SHP77 treated with DMSO at 0.1 percent for 48 hours (cell line): ENCODE data around the gene MPP2.
"Not testable (repeated sequence)": the region's sequence is repeated elsewhere in the genome, so short reads cannot be mapped to it uniquely, and the experiment has no call there.

Experiments used
- DNase-seq: peaks from one replicate; lab custom pipeline; 2025; lab: John Stamatoyannopoulos, UW

Gene MPP2

GRCh38 chr17:43907425-43907981, at the start of gene MPP2:
Gene MPP2 (minus strand): TSS chr17:43907536. CDS start chr17:43904460, 3,076 bp downstream.
- peak; percentile 74 for DNase-seq

GRCh38 chr17:43956222-43956621, 48.9 kb upstream of the MPP2 start:
- DNase-seq, result no peak

GRCh38 chr17:43953746-43954145, 46.4 kb upstream of the MPP2 start, which contains the start of gene PYY:
Gene PYY (minus strand): TSS chr17:43953940. CDS start chr17:43953483, 457 bp downstream.
- no peak for DNase-seq

GRCh38 chr17:43952724-43953666, 45.7 kb upstream of the MPP2 start:
- DNase-seq, result no peak

- no peak for DNase-seq
Measured at GRCh38 chr17:43952351-43952723, 45.0 kb upstream of the MPP2 start.

- DNase-seq, result no peak
Measured at GRCh38 chr17:43951750-43952149, 44.4 kb upstream of the MPP2 start.

- no peak for DNase-seq
Measured at GRCh38 chr17:43950554-43950953, 43.2 kb upstream of the MPP2 start.

- no peak for DNase-seq
Measured at GRCh38 chr17:43949781-43950180, 42.4 kb upstream of the MPP2 start.

GRCh38 chr17:43946781-43947180, 39.4 kb upstream of the MPP2 start:
- DNase-seq, result no peak

GRCh38 chr17:43945074-43945829, 37.9 kb upstream of the MPP2 start:
- no peak for DNase-seq

- DNase-seq, result no peak
Measured at GRCh38 chr17:43942051-43942685, 34.8 kb upstream of the MPP2 start, which contains the start of gene PPY. Gene PPY (minus strand): TSS chr17:43942476. CDS start chr17:43941654, 822 bp downstream.

- no peak for DNase-seq
Measured at GRCh38 chr17:43940630-43941029, 33.3 kb upstream of the MPP2 start.

- DNase-seq, result no peak
Measured at GRCh38 chr17:43939886-43940285, 32.5 kb upstream of the MPP2 start.

- not testable (repeated sequence) for DNase-seq
Measured at GRCh38 chr17:43939452-43939851, 32.1 kb upstream of the MPP2 start.

- no peak for DNase-seq
Measured at GRCh38 chr17:43938838-43939182, 31.5 kb upstream of the MPP2 start.

GRCh38 chr17:43936434-43936833, 29.1 kb upstream of the MPP2 start:
- no peak for DNase-seq

- DNase-seq, result no peak
Measured at GRCh38 chr17:43935926-43936261, 28.6 kb upstream of the MPP2 start.

- DNase-seq, result no peak
Measured at GRCh38 chr17:43935204-43935925, 28.0 kb upstream of the MPP2 start.

GRCh38 chr17:43932923-43933322, 25.6 kb upstream of the MPP2 start:
- no peak for DNase-seq

- DNase-seq, result no peak
Measured at GRCh38 chr17:43932357-43932756, 25.0 kb upstream of the MPP2 start.

GRCh38 chr17:43931062-43931571, 23.8 kb upstream of the MPP2 start:
- DNase-seq, result no peak
